Esophagus squamous epithelium (tissue), 5 donors: ENCODE results near the gene PLG. TPM values are rescaled to one million over a fixed set of nuclear protein-coding genes. Genes with fewer than 3 reads are reported as not detected.
"Not testable (repeated sequence)": the region's sequence is repeated elsewhere in the genome, so short reads cannot be mapped to it uniquely, and the experiment has no call there.

Experiments used
- DNase-seq: peaks from one replicate; lab custom pipeline; 2025; lab: John Stamatoyannopoulos, UW
- H3K27ac ChIP-seq, 4 donors: fragments of 200-600 bp; sonication (generic); one replicate each; pipeline ENCODE4 v1.5.1; 2016 to 2019; ENCODE audit warnings: mild to moderate bottlenecking in 1 of 4
- H3K27me3 ChIP-seq, 4 donors: fragments of 200-600 bp; sonication (generic); 1 replicate in 3 of 4; 2 replicates in 1 of 4; pipeline versions ENCODE4 v1.5.1 to v1.6.0; 2017 to 2021; ENCODE audit warnings: antibody characterized with exemption in 1 of 4
- H3K36me3 ChIP-seq, 3 donors: fragments of 200-600 bp; sonication (generic); one replicate each; pipeline ENCODE4 v1.5.1; 2016 to 2019
- H3K4me1 ChIP-seq, 3 donors: fragments of 200-600 bp; sonication (generic); one replicate each; pipeline ENCODE4 v1.5.1; 2017 to 2019
- H3K4me3 ChIP-seq, 4 donors: fragments of 200-600 bp; sonication (generic); 1 replicate in 3 of 4; 2 replicates in 1 of 4; pipeline ENCODE4 v1.5.1; 2016 to 2019; ENCODE audit warnings: mild to moderate bottlenecking in 2 of 4, moderate library complexity in 1 of 4
- H3K9me3 ChIP-seq, 3 donors: fragments of 200-600 bp; sonication (generic); one replicate each; pipeline ENCODE4 v1.5.1; 2016 to 2019
- CTCF ChIP-seq, 6 experiments: fragments of 450-650 bp in 4 of 6; fragments of 200-600 bp in 2 of 6; sonication (generic) in 2 of 6; IDR thresholded peaks; one replicate each; pipeline ENCODE4 v1.5.1; 2016 to 2019; ENCODE audit warnings: antibody characterized with exemption in 6 of 6, mild to moderate bottlenecking in 4 of 6, moderate library complexity in 4 of 6
- POLR2A ChIP-seq, 4 donors: fragments of 450-650 bp; IDR thresholded peaks; one replicate each; pipeline ENCODE4 v1.6.1; 2017; ENCODE audit warnings: antibody characterized with exemption in 4 of 4, mild to moderate bottlenecking in 4 of 4, moderate library complexity in 3 of 4
- WGBS, 2 donors: methylation state at CpG; one replicate each; pipeline ENCODE4 v1.1.5; 2018; 5-methylcytosine and 5-hydroxymethylcytosine counted together
- intact Hi-C: fragments of 100-400 bp; cut with DNase I; formaldehyde crosslinking; loops from one replicate; pipeline ENCODE4 v1.15.0; 2022
- total RNA-seq, 4 donors: library from RNA; depleted of rRNA; stranded (reverse); fragments of >200 nt; gene quantifications; one replicate each; pipeline ENCODE4 v1.1.0, GENCODE V29; 2016
- donor health status: DM: yes; HTN: yes; CAD: no.

Gene PLG
- total RNA-seq, 4 donors from 2014 or later = not detected

GRCh38 chr6:160667639-160668481, 34.2 kb upstream of the PLG start:
- H3K36me3 ChIP-seq = no peaks in the 10 kb centered on the region
- H3K27me3 ChIP-seq = no peaks in the 10 kb centered on the region
- no peak for TF ChIP-seq POLR2A (IDR thresholded peaks at IDR 0.05)
- TF ChIP-seq CTCF (IDR thresholded peaks at IDR 0.05) = peak in 4 of 6 experiments; percentile 15 to 58 (median 33)
- intact Hi-C loops = no loop called here
- 42 to 43% methylated on average over 6 to 7 of the region's 9 CpGs for WGBS, 2 donors
- H3K9me3 ChIP-seq = no peaks in the 10 kb centered on the region
- DNase-seq = no peak
- H3K4me1 ChIP-seq = no peaks in the 10 kb centered on the region
- no peak overlapping the region for H3K27ac ChIP-seq
- no peak overlapping the region for H3K4me3 ChIP-seq

GRCh38 chr6:160668589-160668988, 33.5 kb upstream of the PLG start:
- Histone ChIP-seq H3K4me1 (no peaks in the 10 kb centered on the region), H3K9me3 (no peaks in the 10 kb centered on the region), H3K27ac (no peak overlapping the region), H3K36me3 (no peaks in the 10 kb centered on the region), H3K27me3 (no peaks in the 10 kb centered on the region), H3K4me3 (no peak overlapping the region)
- DNase-seq = no peak
- WGBS, 2 donors = 66 to 68% methylated on average over 2 of the region's 2 CpGs
- no peak for TF ChIP-seq POLR2A (IDR thresholded peaks at IDR 0.05)
- TF ChIP-seq CTCF (IDR thresholded peaks at IDR 0.05) = no peak
- intact Hi-C loops = no loop called here

- peaks cover 0 to 14% (median 0%) of the 10 kb centered on the region in 3 donors for H3K4me1 ChIP-seq
- 88 to 94% methylated on average over 4 to 5 of the region's 5 CpGs for WGBS, 2 donors
- H3K36me3 ChIP-seq, H3K4me3 ChIP-seq, intact Hi-C loops, H3K9me3 ChIP-seq, H3K27ac ChIP-seq, DNase-seq, H3K27me3 ChIP-seq: not testable (repeated sequence)
Observed at GRCh38 chr6:160676418-160676817, 25.6 kb upstream of the PLG start.

GRCh38 chr6:160678230-160678629, 23.8 kb upstream of the PLG start:
- Histone ChIP-seq H3K9me3 (no peaks in the 10 kb centered on the region), H3K4me1 (peaks cover 0 to 14% (median 0%) of the 10 kb centered on the region in 3 donors), H3K27me3 (peaks cover 0 to 5% (median 0%) of the 10 kb centered on the region in 4 donors), H3K4me3 (no peak overlapping the region), H3K36me3 (no peaks in the 10 kb centered on the region), H3K27ac (no peak overlapping the region)
- TF ChIP-seq POLR2A (IDR thresholded peaks at IDR 0.05) (no peak), CTCF (IDR thresholded peaks at IDR 0.05) (no peak)
- intact Hi-C loops = no loop called here
- no peak for DNase-seq
- WGBS, 2 donors = 35 to 46% methylated on average over 3 to 4 of the region's 4 CpGs

GRCh38 chr6:160678744-160679401, 23.2 kb upstream of the PLG start:
- peak overlapping the region in 1 of 4 donors; percentile 32 for H3K27ac ChIP-seq
- no peak for DNase-seq
- peak overlapping the region; percentile 31 to 53 (median 47) for H3K4me3 ChIP-seq
- H3K4me1 ChIP-seq = peaks cover 0 to 14% (median 0%) of the 10 kb centered on the region in 3 donors
- H3K9me3 ChIP-seq = no peaks in the 10 kb centered on the region
- intact Hi-C loops = no loop called here
- WGBS, 2 donors = 6 to 35% methylated on average over 8 to 28 of the region's 42 CpGs
- no peaks in the 10 kb centered on the region for H3K36me3 ChIP-seq
- peaks cover 0 to 5% (median 0%) of the 10 kb centered on the region in 4 donors for H3K27me3 ChIP-seq
- TF ChIP-seq CTCF (IDR thresholded peaks at IDR 0.05) = no peak
- TF ChIP-seq POLR2A (IDR thresholded peaks at IDR 0.05) = no peak
